ENCODE data around the gene WBP2.

- no peak for TF ChIP-seq CTCF (IDR thresholded peaks at IDR 0.05)
- no peak for TF ChIP-seq POLR2A (IDR thresholded peaks at IDR 0.05)
- TF ChIP-seq POLR2AphosphoS5 (IDR thresholded peaks at IDR 0.05), result no peak
Measured at GRCh38 chr17:75821552-75821951, 33.6 kb downstream of the WBP2 start.

All from suprapubic skin (tissue), 4 donors.